Psoas muscle (tissue), 8 donors: ENCODE data around the gene MAP4K3. TPM values are rescaled to one million over a fixed set of nuclear protein-coding genes. Genes with fewer than 3 reads are reported as not detected.

ENCODE experiments used
- ATAC-seq, 4 donors: fragments of 200-7000 bp; cut with Tn5 transposase; one replicate each; pipeline ENCODE4 v1.9.1; 2020; ENCODE audit warnings: moderate library complexity in 3 of 4, mild to moderate bottlenecking in 2 of 4
- DNase-seq, 2 donors: peaks; one replicate each; pipeline ENCODE4 v3.0.0-alpha.2; 2020
- H3K27ac ChIP-seq: fragments of 200-600 bp; one replicate; pipeline ENCODE4 v1.8.0; 2022
- H3K27me3 ChIP-seq, 3 donors: fragments of 200-600 bp in 1 of 3; one replicate each; pipeline versions ENCODE4 v1.6.1 to v1.8.0; 2013 to 2022; ENCODE audit warnings: low read length in 2 of 3, mild to moderate bottlenecking in 2 of 3, moderate library complexity in 1 of 3; ENCODE audit not compliant: insufficient read depth in 3 of 3
- H3K36me3 ChIP-seq, 2 donors: fragments of 200-600 bp in 1 of 2; one replicate each; pipeline versions ENCODE4 v1.6.1 to v1.8.0; 2013 to 2022; ENCODE audit warnings: low read depth in 1 of 2, mild to moderate bottlenecking in 1 of 2, moderate library complexity in 1 of 2; ENCODE audit not compliant: insufficient read depth in 1 of 2
- H3K4me1 ChIP-seq: fragments of 200-600 bp; one replicate; pipeline ENCODE4 v1.8.0; 2022
- H3K4me3 ChIP-seq: fragments of 200-600 bp; one replicate; pipeline ENCODE4 v1.8.0; 2022; ENCODE audit warnings: mild to moderate bottlenecking
- H3K9me3 ChIP-seq: fragments of 200-600 bp; one replicate; pipeline ENCODE4 v1.8.0; 2022
- CTCF ChIP-seq: fragments of 200-600 bp; IDR thresholded peaks from one replicate; pipeline ENCODE4 v1.8.0; 2022; ENCODE audit warnings: antibody characterized with exemption
- WGBS, 3 donors: extraction: QIAGEN DNeasy Blood & Tissue Kit; methylation state at CpG; one replicate each; pipeline versions ENCODE4 v1.1.6 to v1.1.7; 2013; 5-methylcytosine and 5-hydroxymethylcytosine counted together
- intact Hi-C, 2 donors: fragments of 100-400 bp; cut with DNase I; formaldehyde crosslinking; loops; one replicate each; pipeline versions ENCODE4 v1.11.0 to v1.14.2; 2022
- long read RNA-seq, 2 donors: library from polyadenylated mRNA; unstranded; transcript quantifications; one replicate each; pipeline ENCODE4 v2.0.0, GENCODE V29; 2021
- polyA plus RNA-seq, 3 donors: library from polyadenylated mRNA; stranded (reverse); fragments of 200-250 nt; gene quantifications; one replicate each; pipeline ENCODE4 v1.2.3, GENCODE V29; 2013
- total RNA-seq, 4 donors: library from RNA; stranded (reverse); fragmentation: NEBNext Ultra II Directional in 2 of 4; extraction: Animal tissue kit (Norgen Biotek cat#: 25700) in 2 of 4; gene quantifications; one replicate each; pipeline versions ENCODE4 v1.2.1 to v1.2.4, GENCODE V29; 2021 to 2023
- donor health status: healthy with polysubstance abuse.
- donor health status: DM: no; HTN: no; CAD: no; lungs with moderate emphysema.
- donor health status: Bipolar disorder and iron deficiency.
- donor health status: healthy.
- donor health status: DM: yes; HTN: yes; CAD: no.
- donor health status: DM: no; HTN: no; CAD: no.
- donor health status: DM: no; HTN: no; CAD: no.
- donor health status: DM: yes; HTN: yes; CAD: no.

Gene MAP4K3
- total RNA-seq (10 to 100 TPM; 31.0 to 47.7 (median 37.4) TPM), polyA plus RNA-seq (10 to 100 TPM in 2 of 3 donors, 1 to 10 TPM in 1; 8.4 to 23.8 (median 15.4) TPM)
- long read RNA-seq, donor 1, full-length matches to known transcripts, result 19 of 41 reads
- long read RNA-seq, donor 1, partial matches to known transcripts, result 10 of 41 reads
- long read RNA-seq, donor 1, other reads (novel, unspliced or antisense), result 12 of 41 reads
- long read RNA-seq, donor 2, full-length matches to known transcripts, result 16 of 29 reads
- long read RNA-seq, donor 2, partial matches to known transcripts, result 6 of 29 reads
- long read RNA-seq, donor 2, other reads (novel, unspliced or antisense), result 7 of 29 reads

GRCh38 chr2:39436592-39437521 lies at the start of gene MAP4K3:
MAP4K3 (minus strand) TSS chr2:39437285; CDS start chr2:39436987, 298 bp downstream.
- TF ChIP-seq CTCF, result no peak
- Histone ChIP-seq H3K36me3 (no peaks in the 10 kb centered on the region), H3K27ac (peak within 1 kb of the TSS; percentile 93), H3K27me3 (no peaks in the 10 kb centered on the region), H3K4me3 (peak within 1 kb of the TSS; percentile 85), H3K9me3 (no peaks in the 10 kb centered on the region), H3K4me1 (peaks cover 60% of the 10 kb centered on the region)
- ATAC-seq (peak; percentile 88 to 90 (median 88)), DNase-seq (peak; percentile 93 to 96)
- WGBS, 3 donors, result 0% methylated on average over 72 to 109 of the region's 109 CpGs
- intact Hi-C loops, result loop anchor here in 1 of 2 donors (1.0 to 5.0 kb wide), 4 partner anchors 35 to 260 kb away; no protein-coding TSS in a partner anchor

GRCh38 chr2:39486071-39486470 lies 49.0 kb upstream of the MAP4K3 start:
- H3K4me3 ChIP-seq, result no peak overlapping the region
- DNase-seq, result no peak
- intact Hi-C loops, result no loop called here
- H3K9me3 ChIP-seq, result no peaks in the 10 kb centered on the region
- peaks cover 4% of the 10 kb centered on the region for H3K4me1 ChIP-seq
- 54 to 80% (median 59%) methylated on average over 2 of the region's 2 CpGs for WGBS, 3 donors
- no peak for ATAC-seq
- no peaks in the 10 kb centered on the region for H3K27me3 ChIP-seq
- H3K36me3 ChIP-seq, result no peaks in the 10 kb centered on the region
- no peak for TF ChIP-seq CTCF
- H3K27ac ChIP-seq, result no peak overlapping the region

- ATAC-seq (no peak), DNase-seq (no peak)
- no peaks in the 10 kb centered on the region for H3K27me3 ChIP-seq
- no peak overlapping the region for H3K27ac ChIP-seq
- intact Hi-C loops, result no loop called here
- H3K36me3 ChIP-seq, result no peaks in the 10 kb centered on the region
- no peak for TF ChIP-seq CTCF
- H3K4me1 ChIP-seq, result peaks cover 4% of the 10 kb centered on the region
- H3K4me3 ChIP-seq, result no peak overlapping the region
- no peaks in the 10 kb centered on the region for H3K9me3 ChIP-seq
- WGBS, 3 donors, result 41 to 53% (median 50%) methylated on average over 3 of the region's 3 CpGs
Measured at GRCh38 chr2:39484620-39485495, 47.8 kb upstream of the MAP4K3 start.

GRCh38 chr2:39484206-39484605 lies 47.1 kb upstream of the MAP4K3 start:
- intact Hi-C loops, result no loop called here
- Histone ChIP-seq H3K27me3 (no peaks in the 10 kb centered on the region), H3K4me3 (no peak overlapping the region), H3K9me3 (no peaks in the 10 kb centered on the region), H3K27ac (no peak overlapping the region), H3K4me1 (peaks cover 4% of the 10 kb centered on the region), H3K36me3 (no peaks in the 10 kb centered on the region)
- ATAC-seq (peak in 1 of 4 donors; percentile 42), DNase-seq (no peak)
- no peak for TF ChIP-seq CTCF
